ENCODE measurements around the gene PDE11A.

Gene PDE11A

GRCh38 chr2:177649568-177650518 lies 422.7 kb downstream of the PDE11A start:
- peaks cover 4% of the 10 kb centered on the region for H3K27me3 Mint-ChIP-seq
- no peak overlapping the region for H3K4me3 Mint-ChIP-seq
- no peaks in the 10 kb centered on the region for H3K36me3 Mint-ChIP-seq (ENCODE audit: low read depth)
- H3K27ac Mint-ChIP-seq = no peak overlapping the region
- DNase-seq = no peak
- H3K4me1 Mint-ChIP-seq = no peaks in the 10 kb centered on the region
- ATAC-seq = no peak
- H3K9me3 Mint-ChIP-seq = no peaks in the 10 kb centered on the region

GRCh38 chr2:177646791-177647190 lies 425.8 kb downstream of the PDE11A start:
- Mint-ChIP-seq H3K27me3 (peaks cover 8% of the 10 kb centered on the region), H3K9me3 (peaks cover 6% of the 10 kb centered on the region), H3K36me3 (ENCODE audit: low read depth) (no peaks in the 10 kb centered on the region), H3K4me1 (no peaks in the 10 kb centered on the region), H3K4me3 (no peak overlapping the region), H3K27ac (no peak overlapping the region)
- no peak for DNase-seq
- no peak for ATAC-seq

- peaks cover 8% of the 10 kb centered on the region for H3K27me3 Mint-ChIP-seq
- no peaks in the 10 kb centered on the region for H3K36me3 Mint-ChIP-seq (ENCODE audit: low read depth)
- DNase-seq (no peak), ATAC-seq (no peak)
- no peaks in the 10 kb centered on the region for H3K4me1 Mint-ChIP-seq
- H3K27ac Mint-ChIP-seq = no peak overlapping the region
- H3K4me3 Mint-ChIP-seq = no peak overlapping the region
- peaks cover 6% of the 10 kb centered on the region for H3K9me3 Mint-ChIP-seq
These were observed 426.3 kb downstream of the PDE11A start for GRCh38 chr2:177646241-177646640.

DNA sequence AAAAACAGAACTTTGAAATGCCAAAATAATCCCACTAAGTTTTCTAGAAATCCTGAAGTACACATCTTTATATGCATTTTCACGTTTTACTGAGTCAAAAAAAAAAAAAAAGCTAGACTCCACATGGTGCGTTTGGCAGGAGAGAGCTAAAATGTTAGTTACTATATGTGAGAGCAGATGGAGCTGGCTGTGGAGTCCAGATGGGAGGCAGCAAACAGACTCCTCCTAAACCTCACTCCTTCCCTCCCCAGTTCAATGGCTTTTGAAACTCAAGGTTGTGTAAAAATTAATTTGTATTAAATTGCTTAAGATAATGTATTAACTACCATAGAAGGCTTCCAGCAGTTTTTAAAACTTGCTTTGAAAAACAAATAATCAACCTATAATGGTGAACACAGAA lies 431.2 kb downstream of the PDE11A start:
- H3K27ac Mint-ChIP-seq = no peak overlapping the region
- no peak overlapping the region for H3K4me3 Mint-ChIP-seq
- ATAC-seq (no peak), DNase-seq (no peak)
- peaks cover 8% of the 10 kb centered on the region for H3K27me3 Mint-ChIP-seq
- no peaks in the 10 kb centered on the region for H3K4me1 Mint-ChIP-seq
- peaks cover 6% of the 10 kb centered on the region for H3K9me3 Mint-ChIP-seq
- no peaks in the 10 kb centered on the region for H3K36me3 Mint-ChIP-seq (ENCODE audit: low read depth)

DNA sequence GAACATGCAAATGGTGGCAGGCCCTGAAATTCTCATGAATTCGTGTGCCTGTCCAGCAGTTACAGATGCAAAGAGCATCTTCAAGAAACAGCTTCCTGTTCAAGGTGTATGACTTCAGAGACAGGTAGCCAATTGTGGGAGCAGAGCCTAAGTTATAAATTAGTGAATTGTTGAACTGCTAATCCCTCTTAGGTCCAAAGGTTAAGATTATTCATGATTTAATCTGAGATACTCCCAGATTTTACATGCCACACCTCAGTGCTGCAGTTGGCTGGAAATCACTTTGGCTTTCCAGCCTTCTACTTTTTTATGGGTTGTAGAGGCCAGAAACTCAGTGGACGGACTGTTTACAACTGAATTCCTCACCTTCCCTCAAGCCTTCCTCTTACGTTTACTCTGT lies 432.2 kb downstream of the PDE11A start:
- DNase-seq = no peak
- H3K4me3 Mint-ChIP-seq = no peak overlapping the region
- no peak for ATAC-seq
- H3K27ac Mint-ChIP-seq = no peak overlapping the region
- peaks cover 8% of the 10 kb centered on the region for H3K27me3 Mint-ChIP-seq
- H3K4me1 Mint-ChIP-seq = no peaks in the 10 kb centered on the region
- H3K36me3 Mint-ChIP-seq (ENCODE audit: low read depth) = no peaks in the 10 kb centered on the region
- H3K9me3 Mint-ChIP-seq = peaks cover 6% of the 10 kb centered on the region

DNA sequence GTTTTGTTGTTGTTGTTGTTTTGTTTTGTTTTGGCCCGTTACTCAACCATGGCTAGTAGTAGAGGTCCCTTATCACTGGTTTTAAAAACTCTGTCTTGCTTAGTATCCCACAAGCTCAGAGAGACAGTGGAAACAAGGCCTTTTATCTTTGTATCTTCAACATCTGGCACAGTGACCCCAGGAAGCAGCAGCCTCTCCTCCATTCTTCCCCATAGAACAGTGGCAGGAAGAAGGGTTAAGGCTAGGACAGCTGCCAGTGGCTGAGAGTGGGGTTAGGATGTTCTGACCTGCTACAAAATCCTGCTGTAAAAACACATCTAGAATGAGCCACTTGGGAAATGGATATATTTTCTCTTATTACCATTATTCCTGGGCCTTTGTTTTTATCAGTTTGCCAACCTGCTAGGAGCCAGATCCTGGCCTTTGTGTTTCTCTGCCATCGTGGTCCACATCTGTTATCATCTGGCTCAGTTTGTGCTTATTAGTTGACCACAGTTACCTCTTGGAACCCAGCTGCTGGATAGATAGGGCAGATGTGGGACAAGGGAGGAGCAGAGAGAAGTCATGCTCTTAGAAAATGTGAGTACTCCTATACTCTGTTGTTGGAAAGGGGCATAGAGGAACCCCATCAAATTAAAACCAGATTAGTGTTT lies 433.2 kb downstream of the PDE11A start:
- H3K4me3 Mint-ChIP-seq = no peak overlapping the region
- no peak for DNase-seq
- ATAC-seq = no peak
- H3K9me3 Mint-ChIP-seq = peaks cover 6% of the 10 kb centered on the region
- H3K27me3 Mint-ChIP-seq = peaks cover 5% of the 10 kb centered on the region
- H3K4me1 Mint-ChIP-seq = no peaks in the 10 kb centered on the region
- no peaks in the 10 kb centered on the region for H3K36me3 Mint-ChIP-seq (ENCODE audit: low read depth)
- H3K27ac Mint-ChIP-seq = no peak overlapping the region

- Mint-ChIP-seq H3K36me3 (ENCODE audit: low read depth) (no peaks in the 10 kb centered on the region), H3K27me3 (peaks cover 5% of the 10 kb centered on the region), H3K4me3 (no peak overlapping the region)
These were observed 434.1 kb downstream of the PDE11A start for GRCh38 chr2:177638507-177638906.

GRCh38 chr2:177636672-177637071 lies 435.9 kb downstream of the PDE11A start:
- H3K27ac Mint-ChIP-seq = no peak overlapping the region
- DNase-seq = no peak
- no peaks in the 10 kb centered on the region for H3K4me1 Mint-ChIP-seq
- H3K4me3 Mint-ChIP-seq = no peak overlapping the region
- ATAC-seq = no peak
- H3K27me3 Mint-ChIP-seq = peaks cover 3% of the 10 kb centered on the region
- no peaks in the 10 kb centered on the region for H3K36me3 Mint-ChIP-seq (ENCODE audit: low read depth)
- no peaks in the 10 kb centered on the region for H3K9me3 Mint-ChIP-seq

More at GRCh38 chr2:177638507-177638906, 434.1 kb downstream of the PDE11A start:
- DNase-seq = no peak
- Mint-ChIP-seq H3K9me3 (peaks cover 6% of the 10 kb centered on the region), H3K4me1 (no peaks in the 10 kb centered on the region), H3K27ac (no peak overlapping the region)
- ATAC-seq = no peak

DNA sequence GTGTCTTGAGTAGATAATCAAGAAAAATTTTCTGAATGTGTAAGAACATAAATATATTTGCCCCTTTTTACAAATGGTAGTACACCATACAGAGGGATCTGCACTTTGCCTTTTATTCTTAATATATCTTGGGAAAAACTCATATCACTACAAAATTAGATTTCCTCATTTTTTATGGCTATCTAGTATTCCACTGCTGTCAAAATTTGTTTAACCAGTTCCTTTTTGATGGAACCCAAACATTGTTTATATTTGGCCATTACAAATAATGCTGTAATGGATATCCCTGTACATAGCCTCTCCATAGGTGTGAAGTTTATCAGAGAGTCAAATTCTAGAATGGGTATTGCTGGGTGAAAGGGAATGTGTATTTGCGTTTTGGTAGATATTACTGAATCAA lies 436.9 kb downstream of the PDE11A start:
- Mint-ChIP-seq H3K27me3 (peaks cover 1% of the 10 kb centered on the region), H3K9me3 (no peaks in the 10 kb centered on the region), H3K4me1 (no peaks in the 10 kb centered on the region), H3K36me3 (ENCODE audit: low read depth) (no peaks in the 10 kb centered on the region), H3K27ac (no peak overlapping the region), H3K4me3 (no peak overlapping the region)
- DNase-seq (no peak), ATAC-seq (no peak)

DNA sequence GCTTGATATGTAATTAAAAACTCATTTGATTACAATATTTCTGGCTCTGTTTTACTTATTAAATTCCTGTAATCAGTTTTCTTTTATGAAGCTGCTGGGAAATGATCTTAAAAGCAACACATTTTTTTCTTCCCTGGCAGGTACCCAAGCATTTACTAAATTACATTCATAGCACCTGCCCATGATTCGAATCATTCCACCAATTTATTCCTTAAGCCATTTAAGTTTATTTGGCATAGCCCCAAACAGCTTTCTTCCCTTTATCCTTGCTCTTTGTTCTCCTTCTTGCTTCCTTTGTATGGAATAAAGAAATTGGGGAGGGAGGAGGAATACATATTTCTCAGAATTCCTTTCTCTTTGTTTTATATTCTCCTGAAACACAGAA lies 438.7 kb downstream of the PDE11A start:
- no peaks in the 10 kb centered on the region for H3K4me1 Mint-ChIP-seq
- no peak overlapping the region for H3K4me3 Mint-ChIP-seq
- H3K36me3 Mint-ChIP-seq (ENCODE audit: low read depth) = no peaks in the 10 kb centered on the region
- DNase-seq = no peak
- H3K27ac Mint-ChIP-seq = no peak overlapping the region
- H3K9me3 Mint-ChIP-seq = no peaks in the 10 kb centered on the region
- no peak for ATAC-seq
- peaks cover 2% of the 10 kb centered on the region for H3K27me3 Mint-ChIP-seq

DNA sequence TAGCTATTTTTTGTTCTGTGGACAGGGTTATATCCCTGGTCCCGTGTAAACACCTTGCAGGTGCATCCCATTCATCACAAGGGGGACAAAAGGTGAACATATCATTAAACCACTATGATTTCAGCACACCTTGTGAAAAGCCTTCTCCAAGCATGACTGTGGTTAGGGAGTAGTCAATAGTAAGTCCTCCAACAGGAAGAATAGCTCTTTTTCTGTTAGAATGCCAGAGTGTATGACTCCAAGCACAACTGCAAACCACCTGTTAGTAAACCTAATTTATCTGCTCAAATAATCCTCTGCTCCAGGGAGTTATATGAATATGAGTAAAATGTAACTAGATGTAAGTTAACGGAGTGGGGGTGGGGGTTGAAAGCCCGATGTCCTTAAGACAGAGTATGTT lies 439.5 kb downstream of the PDE11A start:
- no peak for ATAC-seq
- no peak overlapping the region for H3K27ac Mint-ChIP-seq
- no peak overlapping the region for H3K4me3 Mint-ChIP-seq
- no peaks in the 10 kb centered on the region for H3K4me1 Mint-ChIP-seq
- H3K27me3 Mint-ChIP-seq = peaks cover 2% of the 10 kb centered on the region
- no peaks in the 10 kb centered on the region for H3K9me3 Mint-ChIP-seq
- no peaks in the 10 kb centered on the region for H3K36me3 Mint-ChIP-seq (ENCODE audit: low read depth)
- DNase-seq = no peak

GRCh38 chr2:177631680-177632079 lies 440.9 kb downstream of the PDE11A start:
- Mint-ChIP-seq H3K9me3 (no peaks in the 10 kb centered on the region), H3K4me3 (no peak overlapping the region), H3K27me3 (peaks cover 5% of the 10 kb centered on the region), H3K36me3 (ENCODE audit: low read depth) (no peaks in the 10 kb centered on the region), H3K4me1 (no peaks in the 10 kb centered on the region), H3K27ac (no peak overlapping the region)
- DNase-seq = no peak
- no peak for ATAC-seq

DNA sequence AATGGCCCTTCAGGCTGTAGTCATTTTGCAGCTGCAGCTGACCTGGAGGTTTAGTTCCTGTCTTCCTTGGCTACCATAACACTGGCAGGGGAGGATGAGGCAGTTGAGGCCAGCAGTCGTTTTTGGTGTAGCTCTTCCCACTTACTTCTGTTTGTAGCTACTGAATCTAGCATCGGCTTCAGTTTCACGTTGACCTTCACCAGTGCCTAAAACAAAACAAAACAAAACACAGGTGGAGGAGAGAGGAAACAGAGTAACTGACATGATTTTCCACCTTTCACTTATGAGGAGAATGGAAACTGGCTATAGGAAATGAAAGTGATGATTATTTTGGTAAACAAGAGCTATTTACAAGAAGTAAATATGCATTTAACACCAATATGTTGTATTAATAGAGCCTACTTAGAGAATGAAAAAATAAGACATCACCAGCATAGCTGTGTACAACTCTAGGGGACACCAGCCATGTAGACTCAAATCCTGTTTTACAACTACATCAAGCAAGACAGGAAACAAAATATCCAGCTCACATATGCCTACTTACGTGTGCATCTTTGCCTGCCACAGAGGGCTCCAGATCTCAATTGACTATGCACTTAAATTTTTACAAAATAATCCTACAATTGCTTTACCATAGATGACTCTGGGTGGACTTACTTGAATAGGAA lies 443.1 kb downstream of the PDE11A start:
- Mint-ChIP-seq H3K27ac (no peak overlapping the region), H3K4me1 (no peaks in the 10 kb centered on the region), H3K9me3 (no peaks in the 10 kb centered on the region), H3K27me3 (peaks cover 5% of the 10 kb centered on the region), H3K4me3 (no peak overlapping the region), H3K36me3 (ENCODE audit: low read depth) (no peaks in the 10 kb centered on the region)
- ATAC-seq = no peak
- DNase-seq = no peak

DNA sequence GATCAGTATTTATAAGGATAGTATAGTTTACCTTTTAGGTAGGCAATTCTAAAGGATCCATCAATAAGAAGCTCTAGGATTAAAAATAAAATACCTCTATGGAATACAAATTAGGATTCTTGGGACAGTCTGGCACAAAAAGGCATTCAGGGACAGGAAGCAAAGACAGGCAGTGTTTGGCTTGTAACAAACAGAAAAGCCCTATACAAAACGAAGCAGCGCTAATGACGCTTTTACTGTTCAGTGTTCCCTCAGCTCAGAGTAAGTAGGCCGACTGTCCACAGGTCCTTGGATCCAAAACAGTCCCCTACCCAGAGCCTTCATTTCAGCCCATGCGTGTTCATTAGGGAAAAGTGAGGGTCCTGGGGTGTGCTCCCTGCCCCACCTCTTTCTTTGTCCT lies 443.7 kb downstream of the PDE11A start:
- DNase-seq (no peak), ATAC-seq (no peak)
- Mint-ChIP-seq H3K27me3 (peaks cover 5% of the 10 kb centered on the region), H3K4me3 (no peak overlapping the region), H3K27ac (no peak overlapping the region), H3K4me1 (no peaks in the 10 kb centered on the region), H3K9me3 (no peaks in the 10 kb centered on the region), H3K36me3 (ENCODE audit: low read depth) (no peaks in the 10 kb centered on the region)

Data from activated naive CD8-positive, alpha-beta T cell treated with anti-CD3 and anti-CD28 coated beads, Interleukin-2, amount 50 U/mL, for 24 hours (primary cell).